GM18519 (cell line): ENCODE measurements around the gene BHLHE23.
A peak's percentile ranks its signal among the peaks of the same experiment; 100 is the strongest.

ENCODE experiments used
- ATAC-seq: cut with Tn5 transposase; IDR thresholded peaks from one replicate; pipeline ENCODE4 v1.9.1; 2021; ENCODE audit warnings: mild to moderate bottlenecking, moderate library complexity; ENCODE audit not compliant: unreplicated experiment, low FRiP score

The BHLHE23 gene

DNA sequence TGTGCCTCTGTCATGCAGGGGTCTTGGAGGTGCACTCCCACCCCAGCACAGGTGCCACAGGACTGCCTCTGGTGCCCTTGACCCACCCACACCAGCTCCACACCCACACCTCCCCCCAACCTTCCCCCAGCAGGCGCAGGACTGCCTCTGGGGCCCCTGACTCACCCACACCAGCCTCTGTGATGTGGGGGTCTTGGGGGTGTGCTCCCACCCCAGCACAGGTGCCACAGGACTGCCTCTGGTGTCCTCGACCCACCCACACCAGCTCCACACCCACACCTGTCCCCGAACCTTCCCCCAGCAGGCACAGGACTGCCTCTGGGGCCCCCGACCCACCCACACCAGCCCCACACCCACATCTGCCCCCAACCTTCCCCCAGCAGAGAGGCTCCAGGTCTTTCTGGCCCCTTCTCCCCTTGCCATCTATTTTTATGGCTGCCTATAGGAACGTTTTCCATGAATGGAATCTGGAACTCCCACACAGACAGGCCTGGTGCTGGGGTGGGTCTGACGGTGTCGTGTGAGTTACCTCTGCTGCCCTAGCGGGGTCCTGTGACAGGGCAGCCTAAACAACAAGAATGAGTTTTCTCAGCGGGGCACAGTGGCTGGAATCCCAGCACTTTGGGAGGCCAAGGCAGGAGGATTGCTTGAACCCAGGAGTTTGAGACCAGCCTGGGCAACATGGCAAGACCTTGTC lies 30.8 kb downstream of the BHLHE23 start:
- ATAC-seq: no peak

- no peak for ATAC-seq
These were observed 31.5 kb downstream of the BHLHE23 start for GRCh38 chr20:62975251-62975760.

DNA sequence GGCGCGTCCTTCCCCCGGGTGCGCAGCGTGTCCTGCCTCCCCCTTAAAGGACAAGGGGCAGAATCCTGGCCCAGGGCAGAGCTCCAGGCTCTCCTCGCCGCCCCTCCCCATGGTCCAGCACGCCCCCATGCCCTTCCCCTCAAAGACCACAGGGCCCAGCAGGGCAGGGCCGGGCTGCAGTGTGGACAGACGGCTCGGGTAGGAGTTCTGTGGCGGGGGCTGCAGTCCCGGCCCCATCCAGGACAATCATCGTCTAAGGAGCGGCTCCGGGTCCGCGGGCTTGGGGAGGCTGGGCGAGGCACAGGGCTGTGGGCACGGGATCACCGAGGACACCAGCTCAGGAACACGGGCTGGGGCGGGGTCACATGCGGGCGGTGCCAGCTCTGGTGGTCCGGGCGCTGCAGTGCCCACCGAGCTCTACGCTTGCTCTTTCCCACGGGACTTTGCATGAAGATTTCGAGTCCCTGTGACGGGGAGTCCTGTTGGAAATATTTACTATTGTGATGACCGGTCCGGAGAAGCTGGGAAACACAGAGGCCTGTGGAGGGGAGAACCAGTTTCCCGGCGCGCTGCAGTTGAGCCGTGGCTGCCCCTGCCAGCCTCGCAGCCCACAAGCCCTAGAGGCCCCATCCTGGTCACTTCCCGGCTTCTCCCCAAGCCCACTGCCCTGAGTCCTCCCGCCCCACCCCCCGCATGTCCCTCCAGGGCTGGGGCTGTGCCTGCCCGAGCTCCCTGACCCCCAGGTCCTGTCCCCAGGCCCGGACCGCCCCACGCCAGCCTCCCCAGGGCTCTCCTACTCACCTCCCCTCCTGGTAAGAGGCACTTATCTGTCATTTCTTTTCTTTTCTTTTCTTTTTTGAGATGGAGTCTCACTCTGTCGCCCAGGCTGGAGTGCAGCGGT lies 33.7 kb downstream of the BHLHE23 start:
- ATAC-seq: no peak

DNA sequence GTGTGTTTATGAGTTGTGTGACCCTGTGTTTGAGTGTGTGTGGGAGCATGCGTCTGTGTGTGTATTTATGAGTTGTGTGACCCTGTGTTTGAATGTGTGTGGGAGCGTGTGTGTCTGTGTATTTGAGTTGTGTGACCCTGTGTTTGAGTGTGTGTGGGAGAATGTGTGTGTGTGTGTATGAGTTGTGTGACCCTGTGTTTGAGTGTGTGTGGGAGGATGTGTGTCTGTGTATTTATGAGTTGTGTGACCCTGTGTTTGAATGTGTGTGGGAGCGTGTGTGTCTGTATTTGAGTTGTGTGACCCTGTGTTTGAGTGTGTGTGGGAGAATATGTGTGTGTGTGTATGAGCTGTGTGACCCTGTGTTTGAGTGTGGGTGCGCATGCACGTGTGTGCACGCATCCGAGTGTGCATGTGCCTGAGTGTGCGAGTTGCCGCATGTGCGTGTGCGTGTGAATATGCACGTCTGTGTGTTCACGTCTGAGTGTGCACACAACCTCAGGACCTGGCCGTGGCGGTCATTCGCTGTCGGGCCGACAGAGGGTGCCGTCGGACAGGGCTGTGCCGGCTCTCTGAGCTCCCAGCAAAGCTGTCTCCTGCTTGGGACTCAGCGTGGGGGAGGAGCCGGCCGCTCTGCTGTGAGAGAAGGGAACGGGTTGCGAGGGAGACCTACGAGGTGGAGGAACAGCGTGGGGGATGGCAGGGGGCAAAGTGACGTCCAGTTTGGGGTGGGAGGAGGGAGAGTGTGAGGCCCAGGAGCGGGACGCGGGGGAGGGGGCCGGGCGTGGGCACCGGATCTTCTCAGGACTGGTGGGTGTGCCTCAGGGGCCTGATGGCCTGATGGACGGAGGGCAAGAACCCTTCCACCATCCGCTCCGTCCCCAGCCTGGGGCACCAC lies 34.6 kb downstream of the BHLHE23 start:
- peak; percentile 55 for ATAC-seq

DNA sequence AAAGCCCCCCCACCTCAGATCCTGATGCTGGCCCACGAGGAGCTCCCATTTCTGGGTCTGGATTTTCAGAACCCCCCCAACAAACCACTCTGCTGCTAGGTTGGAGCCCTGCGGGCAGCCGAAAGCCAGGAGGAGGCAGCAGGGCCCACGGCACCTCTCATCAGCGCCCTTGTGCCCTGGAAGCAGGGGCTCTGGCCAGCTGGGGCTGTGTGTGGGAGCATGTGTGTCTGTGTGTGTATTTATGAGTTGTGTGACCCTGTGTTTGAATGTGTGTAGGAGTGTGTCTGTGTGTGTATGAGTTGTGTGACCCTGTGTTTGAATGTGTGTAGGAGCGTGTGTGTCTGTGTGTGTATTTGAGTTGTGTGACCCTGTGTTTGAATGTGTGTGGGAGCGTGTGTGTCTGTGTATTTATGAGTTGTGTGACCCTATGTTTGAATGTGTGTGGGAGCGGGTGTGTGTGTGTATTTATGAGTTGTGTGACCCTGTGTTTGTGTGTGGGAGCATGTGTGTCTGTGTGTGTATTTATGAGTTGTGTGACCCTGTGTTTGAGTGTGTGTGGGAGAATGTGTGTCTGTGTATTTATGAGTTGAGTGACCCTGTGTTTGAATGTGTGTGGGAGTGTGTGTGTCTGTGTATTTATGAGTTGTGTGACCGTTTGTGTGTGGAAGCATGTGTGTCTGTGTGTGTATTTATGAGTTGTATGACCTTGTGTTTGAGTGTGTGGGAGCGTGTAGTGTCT lies 35.4 kb downstream of the BHLHE23 start:
- no peak for ATAC-seq

DNA sequence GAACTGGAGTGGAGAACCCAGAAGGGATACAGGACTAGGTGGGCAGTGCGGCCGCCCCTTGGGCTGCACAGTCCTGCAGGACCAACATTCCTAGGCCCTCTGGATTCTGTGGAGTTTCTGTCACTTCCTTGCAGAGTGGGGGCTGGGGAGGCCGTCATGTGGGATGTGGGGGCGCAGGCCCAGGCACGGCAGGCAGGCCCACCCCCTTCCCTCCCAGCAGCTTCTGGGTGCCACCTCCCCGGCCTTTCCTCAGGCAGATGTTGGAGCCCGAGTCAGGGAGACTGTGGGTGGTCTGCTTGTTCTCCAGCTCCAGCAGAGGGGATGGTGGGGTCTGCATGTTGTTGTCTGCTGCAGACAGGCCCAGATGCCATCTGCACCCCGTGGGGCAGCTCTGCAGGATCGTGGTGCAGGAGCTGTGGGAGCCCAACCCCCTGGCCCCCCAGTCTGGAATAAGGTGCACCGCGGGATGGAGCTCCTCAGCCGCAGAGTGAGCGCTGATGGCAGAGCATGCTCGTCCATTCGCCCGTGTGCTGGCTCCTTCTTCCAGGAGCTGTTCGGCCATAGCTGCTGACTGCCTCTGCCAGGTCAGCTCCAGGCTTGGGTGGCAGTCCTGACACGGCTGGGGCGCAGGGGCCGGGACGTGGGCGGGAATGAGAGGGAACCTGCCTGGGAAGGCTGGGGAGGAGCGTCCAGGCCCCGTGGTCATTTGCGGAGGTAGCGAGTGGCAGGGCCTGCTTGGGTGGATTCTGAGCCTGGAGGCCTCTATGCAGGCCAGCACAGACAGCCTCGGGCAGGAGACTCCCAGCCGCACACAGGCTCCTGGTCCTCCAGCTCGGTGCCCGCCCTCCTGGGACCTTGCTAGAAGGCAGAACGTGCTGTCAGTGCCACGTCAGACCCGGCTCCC lies 36.2 kb downstream of the BHLHE23 start:
- ATAC-seq: no peak

DNA sequence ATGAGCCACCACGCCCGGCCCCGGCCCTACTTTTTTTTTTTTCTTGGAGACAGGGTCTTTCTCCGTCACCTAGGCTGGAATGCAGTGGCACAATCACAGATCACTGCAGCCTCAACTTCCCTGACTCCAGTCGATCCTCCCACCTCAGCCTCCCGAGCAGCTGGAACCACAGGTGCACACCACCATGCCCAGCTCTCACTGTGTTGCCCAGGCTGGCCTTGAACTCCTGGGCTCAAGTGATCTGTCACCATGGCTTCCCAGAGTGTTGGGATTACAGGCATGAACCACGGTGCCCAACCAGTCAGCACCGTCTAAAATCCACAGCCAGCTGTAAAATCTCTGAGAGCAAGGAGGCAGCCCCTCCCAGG lies 36.8 kb downstream of the BHLHE23 start:
- ATAC-seq: no peak

DNA sequence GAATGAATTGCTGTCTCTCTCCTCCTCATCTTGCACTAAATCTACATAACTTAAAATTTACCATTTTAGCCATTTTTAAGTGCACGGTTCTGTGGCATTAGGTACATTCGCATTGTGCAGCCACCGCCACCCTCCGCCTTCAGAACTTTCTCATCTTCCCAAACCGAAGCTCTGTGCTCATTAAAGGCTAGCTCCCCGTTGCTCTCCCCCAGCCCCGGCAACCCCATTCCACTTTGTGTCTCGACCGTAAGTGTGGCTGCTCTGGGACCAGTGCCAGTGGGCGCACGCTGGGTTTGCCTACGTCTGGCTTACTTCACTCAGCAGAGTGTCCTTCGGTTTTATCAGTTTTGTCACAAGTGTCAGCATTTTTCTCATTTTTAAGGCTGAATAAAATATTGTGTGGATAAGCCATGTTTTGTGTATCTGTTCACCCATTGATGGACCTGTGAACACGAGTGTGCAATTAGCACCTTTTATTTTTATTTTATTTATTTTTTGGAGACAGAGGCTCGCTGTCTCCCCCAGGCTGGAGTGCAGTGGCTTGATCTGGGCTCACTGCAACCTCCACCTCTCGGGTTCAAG lies 37.5 kb downstream of the BHLHE23 start:
- no peak for ATAC-seq

- ATAC-seq: no peak
These were observed 38.2 kb downstream of the BHLHE23 start for GRCh38 chr20:62968378-62969178.

DNA sequence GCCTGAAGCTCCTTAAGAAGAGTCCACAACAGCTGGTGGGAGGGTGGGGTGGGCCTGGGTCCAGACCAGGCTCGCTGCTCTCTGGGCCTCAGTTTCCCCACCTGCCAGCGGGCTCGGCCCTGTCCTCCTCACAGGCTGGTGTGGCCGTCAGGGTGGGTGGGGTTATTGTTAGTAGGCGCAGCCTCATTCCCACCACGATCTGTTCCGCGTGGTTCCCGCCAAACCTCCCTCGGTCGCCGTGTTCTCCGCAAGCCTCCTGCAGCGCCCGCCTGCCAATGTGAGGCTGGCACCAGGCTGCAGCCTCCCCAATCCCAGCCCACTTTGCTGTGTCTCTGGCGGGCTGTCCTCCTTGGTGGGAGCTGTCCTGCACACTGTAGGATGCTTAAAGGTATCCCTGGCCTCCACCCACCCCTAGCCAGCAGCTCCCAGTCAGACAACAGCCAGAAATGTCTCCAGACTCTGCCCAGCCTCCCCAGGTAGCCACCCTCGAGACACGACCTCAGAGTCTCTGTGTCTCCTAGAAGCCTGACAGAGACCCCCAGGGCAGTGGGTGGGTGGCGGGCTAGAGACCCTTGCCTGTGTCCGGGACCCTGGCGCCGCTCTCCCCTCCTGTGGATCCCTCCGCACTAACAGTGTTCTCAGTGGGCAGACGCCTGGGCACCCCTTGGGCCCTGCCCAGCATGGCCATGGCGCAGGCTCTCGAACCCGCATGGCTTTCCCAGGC lies 39.0 kb downstream of the BHLHE23 start:
- ATAC-seq: no peak

GRCh38 chr20:62967149-62967501 lies 39.6 kb downstream of the BHLHE23 start:
- no peak for ATAC-seq

DNA sequence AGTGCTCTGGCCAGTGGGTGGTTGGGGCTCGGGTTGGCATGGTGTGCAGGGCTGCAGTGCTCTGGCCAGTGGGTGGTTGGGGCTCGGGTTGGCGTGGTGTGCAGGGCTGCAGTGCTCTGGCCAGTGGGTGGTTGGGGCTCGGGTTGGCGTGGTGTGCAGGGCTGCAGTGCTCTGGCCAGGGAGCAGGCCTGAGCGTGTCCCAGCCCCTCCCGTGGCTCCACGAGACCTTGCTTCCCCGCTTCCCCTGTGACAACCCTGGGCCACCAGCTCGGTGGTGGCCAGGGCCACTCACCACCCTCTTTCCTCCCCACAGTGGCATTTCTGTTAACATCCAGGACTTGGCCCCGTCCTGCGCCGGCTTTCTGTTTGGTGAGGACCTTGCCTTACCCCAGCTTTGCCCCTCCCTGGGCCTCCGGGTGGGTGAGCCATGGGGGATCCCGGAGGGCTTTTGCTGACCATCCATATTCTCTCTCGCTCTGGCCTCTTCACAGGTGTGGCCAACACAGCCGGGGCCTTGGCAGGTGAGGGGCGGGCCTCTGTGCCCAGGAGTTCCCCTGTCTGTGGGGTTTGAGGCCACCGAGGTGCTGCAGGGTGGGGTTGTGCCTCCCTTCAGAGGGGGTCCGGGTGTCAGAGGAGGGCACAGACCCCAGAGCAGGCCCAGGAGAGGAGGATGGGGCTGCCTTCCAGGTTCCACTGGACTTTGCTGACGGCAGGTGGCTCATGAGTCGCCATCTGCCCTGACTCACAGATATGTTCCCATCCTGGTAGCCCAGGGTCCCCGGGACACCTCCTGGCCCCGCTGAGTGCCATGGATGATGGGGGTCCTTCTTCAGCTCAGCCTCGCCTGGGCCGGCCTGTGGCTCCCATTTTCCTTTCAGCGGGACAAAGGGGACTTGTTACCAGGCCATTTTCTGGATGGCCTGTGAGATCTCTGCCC lies 40.3 kb downstream of the BHLHE23 start:
- ATAC-seq: no peak

DNA sequence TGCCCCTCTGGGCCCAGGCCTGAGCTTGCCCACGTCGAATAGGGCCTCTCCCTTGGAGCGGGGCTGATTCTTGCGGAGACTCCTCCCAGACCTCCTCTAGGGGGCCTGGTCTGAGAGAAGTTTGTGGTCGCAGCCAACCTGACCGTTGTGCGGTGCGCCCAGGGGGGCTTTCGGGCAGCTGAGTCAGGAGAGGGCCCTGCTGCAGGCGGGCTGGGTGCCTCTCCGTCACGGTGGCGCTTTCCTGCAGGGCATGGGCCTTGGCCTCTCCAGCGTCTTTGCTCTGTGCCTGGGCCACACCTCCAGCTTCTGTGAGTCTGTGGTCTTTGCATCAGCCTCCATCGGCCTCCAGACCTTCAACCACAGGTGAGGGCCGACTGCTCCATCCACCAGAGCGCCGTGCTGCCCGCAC lies 41.4 kb downstream of the BHLHE23 start:
- no peak for ATAC-seq

- ATAC-seq: no peak
These were observed 42.1 kb downstream of the BHLHE23 start for GRCh38 chr20:62964700-62965099.

DNA sequence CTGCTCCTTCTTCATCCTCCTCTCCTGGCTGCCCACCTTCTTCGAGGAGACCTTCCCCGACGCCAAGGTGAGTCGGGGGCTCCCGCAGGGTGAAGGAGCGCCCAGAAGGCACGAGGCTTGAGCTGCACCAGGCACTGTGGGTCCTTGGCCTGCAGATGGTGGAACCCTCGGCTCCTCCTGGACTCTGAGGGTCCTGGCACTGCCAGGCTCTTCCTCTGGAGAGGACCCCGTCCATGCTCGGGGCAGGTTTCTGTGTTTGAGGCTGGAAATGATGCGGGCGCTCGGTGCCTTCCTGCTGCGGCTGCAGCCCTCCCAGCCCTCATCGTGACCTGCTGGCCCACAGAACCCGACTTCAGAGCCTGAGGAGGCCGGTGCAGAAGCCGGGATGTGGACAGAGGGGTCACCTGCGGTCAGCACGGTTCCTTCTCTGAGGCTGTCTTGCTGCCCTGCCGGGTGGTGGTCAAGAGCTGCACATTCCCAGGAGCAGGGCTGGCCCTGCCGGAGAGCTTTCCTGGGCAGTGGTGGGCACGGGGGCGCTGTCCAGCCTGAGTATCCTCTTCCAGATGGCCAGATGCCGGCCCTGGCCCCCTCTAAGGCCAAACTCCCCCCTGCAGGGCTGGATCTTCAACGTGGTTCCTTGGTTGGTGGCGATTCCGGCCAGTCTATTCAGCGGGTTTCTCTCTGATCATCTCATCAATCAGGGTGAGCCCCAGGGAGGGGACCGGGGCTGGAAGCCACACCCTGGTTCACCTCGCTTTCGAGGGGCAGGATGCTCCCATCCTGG lies 43.0 kb downstream of the BHLHE23 start:
- no peak for ATAC-seq
